ES-I3 (cell line): ENCODE data around the gene CCNT1.
A peak's percentile ranks its signal among the peaks of the same experiment; 100 is the strongest.
"Not testable (repeated sequence)": the region's sequence is repeated elsewhere in the genome, so short reads cannot be mapped to it uniquely, and the experiment has no call there.

Experiments used
- H3K36me3 ChIP-seq: 2 replicates; pipeline ENCODE4 v1.6.1; 2013; ENCODE audit warnings: mild to moderate bottlenecking, low read length, control low read depth, moderate library complexity; ENCODE audit not compliant: insufficient read depth
- H3K4me1 ChIP-seq: 2 replicates; pipeline ENCODE4 v1.6.1; 2013; ENCODE audit warnings: mild to moderate bottlenecking, control low read depth, low read length; ENCODE audit not compliant: insufficient read depth
- H3K9ac ChIP-seq: 2 replicates; pipeline ENCODE4 v1.6.1; 2013; ENCODE audit warnings: low read depth, mild to moderate bottlenecking, low read length, moderate library complexity
- H3K9me3 ChIP-seq: 2 replicates; pipeline ENCODE4 v1.6.1; 2013; ENCODE audit warnings: mild to moderate bottlenecking, low read length, moderate library complexity; ENCODE audit not compliant: control insufficient read depth, insufficient read depth

Gene CCNT1

GRCh38 chr12:48683534-48683933 is 33.0 kb downstream of the CCNT1 start:
- Histone ChIP-seq H3K4me1 (peaks cover 4% of the 10 kb centered on the region), H3K36me3 (peaks cover 11% of the 10 kb centered on the region; the same call in 1 of the 2 replicates), H3K9ac (no peak overlapping the region), H3K9me3 (no peaks in the 10 kb centered on the region)

- H3K9me3 ChIP-seq, result no peaks in the 10 kb centered on the region
- H3K36me3 ChIP-seq, result peaks cover 13% of the 10 kb centered on the region; the same call in 1 of the 2 replicates
- peaks cover 4% of the 10 kb centered on the region for H3K4me1 ChIP-seq
- H3K9ac ChIP-seq, result peak overlapping the region; percentile 77; the same call in 1 of the 2 replicates
Measured at GRCh38 chr12:48682927-48683326, 33.6 kb downstream of the CCNT1 start.

DNA sequence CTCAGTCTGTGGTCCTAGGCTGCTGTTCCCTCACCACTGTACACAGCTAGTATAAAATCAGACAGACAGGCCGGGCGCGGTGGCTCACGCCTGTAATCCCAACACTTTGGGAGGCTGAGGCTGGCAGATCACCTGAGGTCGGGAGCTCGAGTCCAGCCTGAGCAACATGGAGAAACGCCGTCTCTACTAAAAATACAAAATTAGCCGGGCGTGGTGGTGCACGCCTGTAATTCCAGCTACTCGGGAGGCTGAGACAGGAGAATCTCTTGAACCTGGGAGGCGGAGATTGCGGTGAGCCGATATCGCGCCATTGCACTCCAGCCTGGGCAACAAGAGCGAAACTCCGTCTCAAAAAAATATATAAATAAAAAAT is 34.0 kb downstream of the CCNT1 start:
- not testable (repeated sequence) for H3K4me1 ChIP-seq, H3K9me3 ChIP-seq
- Histone ChIP-seq H3K9ac (peak overlapping the region; percentile 77), H3K36me3 (peaks cover 13% of the 10 kb centered on the region; the same call in 1 of the 2 replicates)

DNA sequence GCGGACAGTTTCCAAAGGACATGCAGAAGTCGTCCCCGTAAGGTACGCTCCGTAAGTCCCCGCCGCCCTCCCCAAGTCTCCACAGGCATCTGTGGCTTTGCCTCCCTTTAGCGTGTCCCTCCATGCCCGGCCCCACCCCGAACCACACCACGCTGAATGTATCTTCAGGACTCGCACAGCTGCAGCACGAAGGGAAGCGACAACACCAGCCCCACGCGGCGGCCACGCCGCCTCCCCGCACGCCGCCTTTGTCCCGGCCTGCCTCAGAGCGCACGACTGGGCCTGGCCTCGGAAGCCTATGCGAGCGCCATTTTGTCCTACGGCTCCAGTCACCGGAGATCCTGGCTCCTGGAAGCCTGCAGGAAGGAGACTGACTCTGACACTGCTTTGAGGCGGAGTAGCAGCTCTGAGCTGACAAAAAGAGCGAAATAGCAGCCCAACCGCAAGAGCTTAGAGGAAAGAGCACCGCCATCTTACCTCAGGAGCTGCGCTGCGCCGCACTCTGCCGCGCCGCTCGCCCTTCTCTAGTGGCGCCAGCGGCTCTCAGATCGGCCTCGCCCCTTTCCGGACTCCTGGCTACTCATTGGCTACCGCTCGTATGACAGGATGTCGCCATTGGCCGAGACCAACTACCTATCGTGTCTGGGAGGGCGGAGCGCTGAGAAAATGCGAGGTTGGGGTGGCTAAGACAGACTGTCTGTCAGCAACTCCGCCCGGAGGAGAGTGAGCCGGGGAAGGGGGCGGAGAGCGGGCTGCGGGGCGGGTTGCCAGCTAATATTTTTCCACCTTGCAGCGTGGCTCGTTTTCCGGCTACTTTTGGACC is 34.6 kb downstream of the CCNT1 start, which contains the start of gene KANSL2:
Gene KANSL2, minus strand, starts transcription at position 529 of the 823 bp plus-strand sequence. CDS start 606 bp downstream, outside the sequence.
- H3K4me1 ChIP-seq, result peaks cover 4% of the 10 kb centered on the region
- no peaks in the 10 kb centered on the region for H3K9me3 ChIP-seq
- peaks cover 13% of the 10 kb centered on the region; the same call in 1 of the 2 replicates for H3K36me3 ChIP-seq
- H3K9ac ChIP-seq, result peak within 1 kb of the TSS; percentile 77

- Histone ChIP-seq H3K9ac (peak overlapping the region; percentile 77), H3K4me1 (peaks cover 4% of the 10 kb centered on the region), H3K9me3 (no peaks in the 10 kb centered on the region), H3K36me3 (peaks cover 13% of the 10 kb centered on the region; the same call in 1 of the 2 replicates)
Measured at GRCh38 chr12:48681399-48681709, 35.2 kb downstream of the CCNT1 start.

GRCh38 chr12:48680861-48681260 is 35.6 kb downstream of the CCNT1 start:
- Histone ChIP-seq H3K36me3 (peaks cover 13% of the 10 kb centered on the region), H3K9ac (peak overlapping the region; percentile 77; the same call in 1 of the 2 replicates), H3K9me3 (no peaks in the 10 kb centered on the region), H3K4me1 (peaks cover 4% of the 10 kb centered on the region)

GRCh38 chr12:48678551-48679185 is 37.8 kb downstream of the CCNT1 start:
- peaks cover 19% of the 10 kb centered on the region for H3K36me3 ChIP-seq
- peaks cover 4% of the 10 kb centered on the region for H3K4me1 ChIP-seq
- no peaks in the 10 kb centered on the region for H3K9me3 ChIP-seq
- no peak overlapping the region for H3K9ac ChIP-seq

DNA sequence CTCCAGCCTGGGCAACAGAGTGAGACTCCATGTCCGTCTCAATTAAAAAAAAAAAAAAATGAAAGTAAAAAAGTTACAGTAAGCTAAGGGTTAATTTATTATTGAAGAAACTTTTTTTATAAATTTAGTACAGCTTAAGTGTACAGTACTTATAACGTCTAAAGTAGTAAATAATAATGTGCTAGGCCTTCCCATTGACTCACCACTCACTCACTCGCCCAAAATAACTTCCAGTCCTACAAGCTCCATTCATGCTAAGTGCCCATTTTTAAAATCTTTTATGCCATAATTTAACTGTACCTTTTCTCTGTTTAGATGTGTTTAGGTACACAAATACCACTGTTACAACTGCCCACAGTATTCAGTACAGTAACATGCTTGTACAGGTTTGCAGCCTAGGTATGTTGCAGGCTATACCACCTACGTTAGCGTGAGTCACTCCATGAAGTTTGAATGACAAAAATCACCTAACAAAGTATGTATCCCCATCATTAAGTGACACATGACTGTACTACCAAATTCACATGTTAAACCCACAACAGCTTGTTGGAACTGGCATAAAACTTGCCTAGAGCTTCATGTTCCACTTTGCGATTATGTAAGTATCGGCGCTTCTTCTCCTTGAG is 45.2 kb downstream of the CCNT1 start:
- Histone ChIP-seq H3K36me3 (peaks cover 33% of the 10 kb centered on the region), H3K4me1 (no peaks in the 10 kb centered on the region), H3K9me3 (no peaks in the 10 kb centered on the region), H3K9ac (no peak overlapping the region)

DNA sequence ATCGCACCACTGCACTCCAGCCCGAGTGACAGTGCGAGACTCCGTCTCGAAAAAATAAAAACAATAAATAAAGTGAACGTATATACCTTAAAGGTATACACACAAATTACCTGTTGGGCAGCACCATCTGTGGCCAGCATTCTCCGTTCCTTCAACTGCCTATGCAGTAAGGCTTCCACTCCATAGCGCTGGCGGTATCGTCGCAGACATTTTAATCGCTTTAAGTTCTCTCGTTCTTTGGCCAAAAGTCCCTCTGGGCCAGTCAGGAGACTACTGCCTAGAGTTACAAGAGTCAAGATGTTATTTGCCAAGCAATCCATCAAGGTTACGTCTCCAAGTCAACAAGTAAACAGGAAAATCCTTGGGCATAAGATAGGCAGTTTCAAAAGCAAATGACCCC is 47.5 kb downstream of the CCNT1 start:
- H3K36me3 ChIP-seq, result peaks cover 35% of the 10 kb centered on the region
- H3K9me3 ChIP-seq, result no peaks in the 10 kb centered on the region
- H3K9ac ChIP-seq, result no peak overlapping the region
- H3K4me1 ChIP-seq, result no peaks in the 10 kb centered on the region

- no peak overlapping the region for H3K9ac ChIP-seq
- no peaks in the 10 kb centered on the region for H3K9me3 ChIP-seq
- peaks cover 26% of the 10 kb centered on the region for H3K36me3 ChIP-seq
- no peaks in the 10 kb centered on the region for H3K4me1 ChIP-seq
Measured at GRCh38 chr12:48659863-48660262, 56.6 kb downstream of the CCNT1 start.

DNA sequence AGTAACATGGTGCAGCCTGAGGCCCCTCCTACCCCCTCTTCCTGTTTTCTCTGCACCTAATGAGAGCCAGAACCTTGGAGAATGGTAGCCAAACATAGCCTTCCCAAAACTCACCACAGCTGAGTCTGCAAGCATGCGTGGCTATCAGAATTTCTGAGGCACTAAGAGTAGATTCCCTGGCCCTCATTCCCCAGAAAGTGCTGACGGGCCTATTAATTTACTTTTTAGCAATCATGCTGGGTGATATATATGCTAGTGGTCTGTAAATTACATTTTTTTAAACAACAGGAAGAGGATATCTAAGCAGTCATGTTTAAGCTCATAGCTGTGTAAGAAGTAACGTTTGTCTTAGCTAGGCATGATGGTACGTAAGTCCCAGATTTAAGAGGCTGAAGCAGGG is 64.8 kb downstream of the CCNT1 start:
- Histone ChIP-seq H3K9me3 (no peaks in the 10 kb centered on the region), H3K4me1 (no peaks in the 10 kb centered on the region), H3K36me3 (peaks cover 42% of the 10 kb centered on the region), H3K9ac (no peak overlapping the region)

GRCh38 chr12:48645354-48645753 is 71.2 kb downstream of the CCNT1 start:
- H3K9me3 ChIP-seq, result peaks cover 20% of the 10 kb centered on the region
- H3K9ac ChIP-seq, H3K4me1 ChIP-seq: not testable (repeated sequence)
- peaks cover 24% of the 10 kb centered on the region for H3K36me3 ChIP-seq

DNA sequence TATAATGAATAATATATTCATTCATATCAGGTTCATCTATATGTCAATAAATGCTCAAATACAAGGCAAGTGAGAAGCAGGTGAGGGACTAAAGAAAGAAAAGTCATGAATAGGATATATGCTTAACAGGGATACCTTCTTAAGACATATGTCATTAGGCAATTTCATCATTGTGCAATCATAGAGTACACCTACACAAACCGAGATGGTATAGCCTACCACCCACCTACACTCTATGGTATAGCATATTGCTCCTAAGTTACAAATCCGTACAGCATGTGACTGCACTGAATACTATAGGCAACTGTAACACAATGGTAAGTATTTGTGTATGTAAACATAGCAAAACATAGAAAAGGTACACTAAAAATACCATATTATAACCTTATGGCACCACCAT is 73.5 kb downstream of the CCNT1 start:
- Histone ChIP-seq H3K36me3 (peaks cover 14% of the 10 kb centered on the region), H3K9ac (no peak overlapping the region), H3K4me1 (no peaks in the 10 kb centered on the region), H3K9me3 (peaks cover 20% of the 10 kb centered on the region)

GRCh38 chr12:48641752-48642555 is 74.6 kb downstream of the CCNT1 start:
- Histone ChIP-seq H3K36me3 (peaks cover 13% of the 10 kb centered on the region), H3K9me3 (peaks cover 20% of the 10 kb centered on the region)
- H3K4me1 ChIP-seq, H3K9ac ChIP-seq: not testable (repeated sequence)
